ENCODE data around the gene OSER1.

- TF ChIP-seq CTCF (IDR thresholded peaks at IDR 0.05) = no peak
- no peak for TF ChIP-seq POLR2A (IDR thresholded peaks at IDR 0.05)
Observed at GRCh38 chr20:44208165-44208564, 2.4 kb downstream of the OSER1 start.

Measured in right lobe of liver (tissue), 4 donors.